Neural progenitor cell (in vitro differentiated cells): ENCODE data around the gene YBX2.

Experiments used
- CTCF ChIP-seq: fragments of 200-600 bp; sonication (generic); IDR thresholded peaks from 2 replicates; pipeline ENCODE4 v1.5.1; 2017; ENCODE audit warnings: antibody characterized with exemption, mild to moderate bottlenecking
- EZH2phosphoT487 ChIP-seq: fragments of 200-600 bp; sonication (generic); IDR thresholded peaks from 2 replicates; pipeline ENCODE4 v1.6.1; 2017; ENCODE audit warnings: antibody characterized with exemption

DNA sequence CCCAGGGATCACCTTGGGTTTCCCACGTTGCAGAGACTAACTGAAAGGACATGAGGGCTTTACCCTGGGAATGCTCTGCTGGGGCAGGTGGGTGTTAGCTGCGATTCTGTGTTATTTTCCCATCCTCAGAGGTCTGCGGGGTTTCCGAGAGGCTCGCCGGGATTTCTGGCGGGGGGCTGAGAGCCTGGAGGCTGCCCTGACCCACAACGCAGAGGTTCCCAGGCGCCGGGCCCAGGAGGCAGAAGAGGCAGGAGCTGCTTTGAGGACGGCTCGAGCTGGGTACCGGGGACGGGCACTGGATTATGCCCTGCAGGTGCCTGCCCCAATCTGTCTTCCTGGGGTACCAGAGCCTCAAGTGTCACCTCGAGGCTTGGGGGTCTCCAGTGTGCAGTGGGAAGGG lies 48.8 kb upstream of the YBX2 start:
- TF ChIP-seq CTCF (no peak), EZH2phosphoT487 (no peak)
